Karpas-422 (cell line): ENCODE results near the gene SLC35D1. TPM values are rescaled to one million over a fixed set of nuclear protein-coding genes. Genes with fewer than 3 reads are reported as not detected.
"Not testable (repeated sequence)": the region's sequence is repeated elsewhere in the genome, so short reads cannot be mapped to it uniquely, and the experiment has no call there.

Source experiments
- DNase-seq: peaks from one replicate; pipeline ENCODE4 v3.0.0-alpha.2; 2015
- H2AFZ ChIP-seq: fragments of 200-600 bp; sonication (generic); 2 replicates; pipeline ENCODE4 v1.6.1; 2014; ENCODE audit warnings: antibody characterized with exemption, low read length, mixed read lengths
- H3K27ac ChIP-seq: fragments of 200-600 bp; sonication (generic); 2 replicates; pipeline ENCODE4 v1.5.1; 2014; ENCODE audit warnings: mild to moderate bottlenecking, low read length, moderate library complexity
- H3K27me3 ChIP-seq: fragments of 200-600 bp; sonication (generic); 2 replicates; pipeline ENCODE4 v1.6.1; 2014; ENCODE audit warnings: low read length, mixed read lengths
- H3K36me3 ChIP-seq: fragments of 200-600 bp; sonication (generic); 2 replicates; pipeline ENCODE4 v1.6.1; 2014; ENCODE audit warnings: low read length, mixed read lengths; ENCODE audit not compliant: insufficient read depth
- H3K4me1 ChIP-seq: fragments of 200-600 bp; sonication (generic); 2 replicates; pipeline ENCODE4 v1.6.1; 2014; ENCODE audit warnings: mild to moderate bottlenecking, low read length, mixed read lengths
- H3K4me2 ChIP-seq: fragments of 200-600 bp; sonication (generic); 2 replicates; pipeline ENCODE4 v1.6.1; 2014; ENCODE audit warnings: low read length, low read depth, mild to moderate bottlenecking; ENCODE audit not compliant: poor library complexity, severe bottlenecking
- H3K4me3 ChIP-seq: fragments of 200-600 bp; sonication (generic); 2 replicates; pipeline ENCODE4 v1.5.1; 2014; ENCODE audit warnings: mild to moderate bottlenecking, antibody characterized with exemption, low read length, mixed read lengths
- H3K79me2 ChIP-seq: fragments of 200-600 bp; sonication (generic); 2 replicates; pipeline ENCODE4 v1.6.1; 2014; ENCODE audit warnings: mild to moderate bottlenecking, low read length, mixed read lengths
- H3K9ac ChIP-seq: fragments of 200-600 bp; sonication (generic); 2 replicates; pipeline ENCODE4 v1.6.0; 2014; ENCODE audit warnings: low read length
- H3K9me2 ChIP-seq: fragments of 200-600 bp; sonication (generic), shearing (Covaris generic); replicated peaks from 2 replicates; pipeline ENCODE4 v1.6.0; 2014; ENCODE audit warnings: mild to moderate bottlenecking, low read length, moderate library complexity; ENCODE audit not compliant: insufficient read depth
- H3K9me3 ChIP-seq: fragments of 300-700, 200-600 bp; sonication (generic); 2 replicates; pipeline ENCODE4 v1.6.1; 2014; ENCODE audit warnings: low read length, mixed read lengths
- H4K20me1 ChIP-seq: fragments of 200-600 bp; sonication (generic); 2 replicates; pipeline ENCODE4 v1.6.1; 2014; ENCODE audit warnings: mild to moderate bottlenecking, antibody characterized with exemption, low read length, low read depth; ENCODE audit not compliant: insufficient read depth
- total RNA-seq: library from RNA; depleted of rRNA; stranded (reverse); fragments of >200 nt; shearing (Covaris generic); gene quantifications from 2 replicates; pipeline ENCODE4 v1.2.3, GENCODE V29; 2014; ENCODE audit warnings: low replicate concordance

SLC35D1 gene
- total RNA-seq, 1 experiment from 2014 or later = 40.6 TPM

GRCh38 chr1:66996018-66996682 lies 57.8 kb downstream of the SLC35D1 start:
- Histone ChIP-seq H2AFZ (0 out of 2 replicates have a peak overlapping the region, but pooled peaks have one; percentile 23), H3K9me2 (no peaks in the 10 kb centered on the region), H3K36me3 (peaks cover 10% of the 10 kb centered on the region), H3K9me3 (no peaks in the 10 kb centered on the region), H3K4me3 (no peak overlapping the region), H3K79me2 (peaks cover 2% of the 10 kb centered on the region; the same call in 1 of the 2 replicates), H4K20me1 (no peaks in the 10 kb centered on the region), H3K4me1 (peaks cover 14% of the 10 kb centered on the region), H3K27me3 (no peaks in the 10 kb centered on the region), H3K9ac (0 out of 2 replicates have a peak overlapping the region, but pooled peaks have one; percentile 11), H3K4me2 (peak overlapping the region; percentile 44), H3K27ac (0 out of 2 replicates have a peak overlapping the region, but pooled peaks have one; percentile 28)
- DNase-seq = peak; percentile 92

GRCh38 chr1:66993076-66993475 lies 60.9 kb downstream of the SLC35D1 start:
- no peaks in the 10 kb centered on the region for H3K9me3 ChIP-seq
- no peak overlapping the region for H3K9ac ChIP-seq
- no peak overlapping the region for H3K4me2 ChIP-seq
- peaks cover 14% of the 10 kb centered on the region for H3K36me3 ChIP-seq
- no peaks in the 10 kb centered on the region for H4K20me1 ChIP-seq
- no peak overlapping the region for H3K4me3 ChIP-seq
- H3K27ac ChIP-seq = no peak overlapping the region
- H3K9me2 ChIP-seq = no peaks in the 10 kb centered on the region
- no peaks in the 10 kb centered on the region for H3K79me2 ChIP-seq
- no peaks in the 10 kb centered on the region for H3K27me3 ChIP-seq
- H3K4me1 ChIP-seq = peaks cover 14% of the 10 kb centered on the region
- no peak overlapping the region for H2AFZ ChIP-seq
- no peak for DNase-seq

- Histone ChIP-seq H3K27me3 (no peaks in the 10 kb centered on the region), H3K79me2 (peaks cover 15% of the 10 kb centered on the region), H2AFZ (no peak overlapping the region), H4K20me1 (no peaks in the 10 kb centered on the region), H3K9ac (no peak overlapping the region), H3K4me3 (no peak overlapping the region), H3K4me1 (peaks cover 37% of the 10 kb centered on the region), H3K36me3 (peaks cover 66% of the 10 kb centered on the region), H3K4me2 (no peak overlapping the region), H3K9me2 (no peaks in the 10 kb centered on the region), H3K27ac (peak overlapping the region; percentile 70), H3K9me3 (no peaks in the 10 kb centered on the region)
- no peak for DNase-seq
Observed at GRCh38 chr1:66985835-66986234, 68.1 kb downstream of the SLC35D1 start.

- H3K27me3 ChIP-seq = no peaks in the 10 kb centered on the region
- no peak overlapping the region for H3K4me3 ChIP-seq
- no peaks in the 10 kb centered on the region for H3K9me2 ChIP-seq
- H2AFZ ChIP-seq = no peak overlapping the region
- H3K27ac ChIP-seq = peak overlapping the region; percentile 70
- H3K9ac ChIP-seq = no peak overlapping the region
- no peaks in the 10 kb centered on the region for H3K9me3 ChIP-seq
- H4K20me1 ChIP-seq = no peaks in the 10 kb centered on the region
- H3K79me2 ChIP-seq = peaks cover 15% of the 10 kb centered on the region
- DNase-seq = peak; percentile 64
- H3K4me1 ChIP-seq = peaks cover 37% of the 10 kb centered on the region
- peaks cover 70% of the 10 kb centered on the region for H3K36me3 ChIP-seq
- H3K4me2 ChIP-seq = peak overlapping the region; percentile 48
Observed at GRCh38 chr1:66984491-66984890, 69.5 kb downstream of the SLC35D1 start.

GRCh38 chr1:66982561-66983260 lies 71.2 kb downstream of the SLC35D1 start:
- H3K4me2 ChIP-seq = no peak overlapping the region
- no peak for DNase-seq
- H3K9me2 ChIP-seq = no peaks in the 10 kb centered on the region
- H3K4me1 ChIP-seq = peaks cover 37% of the 10 kb centered on the region
- H3K27ac ChIP-seq = no peak overlapping the region
- H3K36me3 ChIP-seq = peaks cover 69% of the 10 kb centered on the region
- peaks cover 17% of the 10 kb centered on the region for H3K79me2 ChIP-seq
- H3K27me3 ChIP-seq = no peaks in the 10 kb centered on the region
- H3K4me3 ChIP-seq = no peak overlapping the region
- no peaks in the 10 kb centered on the region for H4K20me1 ChIP-seq
- H2AFZ ChIP-seq = no peak overlapping the region
- no peak overlapping the region for H3K9ac ChIP-seq
- H3K9me3 ChIP-seq = no peaks in the 10 kb centered on the region

- Histone ChIP-seq H3K9ac (no peak overlapping the region), H2AFZ (no peak overlapping the region), H4K20me1 (no peaks in the 10 kb centered on the region), H3K36me3 (peaks cover 60% of the 10 kb centered on the region), H3K79me2 (peaks cover 17% of the 10 kb centered on the region), H3K9me2 (no peaks in the 10 kb centered on the region), H3K9me3 (no peaks in the 10 kb centered on the region), H3K4me2 (no peak overlapping the region), H3K27me3 (no peaks in the 10 kb centered on the region), H3K4me1 (peaks cover 37% of the 10 kb centered on the region), H3K4me3 (no peak overlapping the region), H3K27ac (no peak overlapping the region)
- DNase-seq = no peak
Observed at GRCh38 chr1:66981679-66982078, 72.3 kb downstream of the SLC35D1 start.

- no peaks in the 10 kb centered on the region for H3K9me2 ChIP-seq
- H3K79me2 ChIP-seq = peaks cover 15% of the 10 kb centered on the region
- H3K4me1 ChIP-seq = peaks cover 35% of the 10 kb centered on the region
- H3K27me3 ChIP-seq = no peaks in the 10 kb centered on the region
- H4K20me1 ChIP-seq = no peaks in the 10 kb centered on the region
- no peak overlapping the region for H3K27ac ChIP-seq
- H2AFZ ChIP-seq = no peak overlapping the region
- no peak overlapping the region for H3K9ac ChIP-seq
- no peak overlapping the region for H3K4me2 ChIP-seq
- no peak overlapping the region for H3K4me3 ChIP-seq
- peaks cover 58% of the 10 kb centered on the region for H3K36me3 ChIP-seq
- no peaks in the 10 kb centered on the region for H3K9me3 ChIP-seq
- DNase-seq = no peak
Observed at GRCh38 chr1:66980745-66981367, 73.1 kb downstream of the SLC35D1 start.

- not testable (repeated sequence) for H3K9me2 ChIP-seq, DNase-seq, H4K20me1 ChIP-seq, H2AFZ ChIP-seq, H3K27me3 ChIP-seq, H3K9ac ChIP-seq, H3K27ac ChIP-seq, H3K4me3 ChIP-seq, H3K9me3 ChIP-seq, H3K4me2 ChIP-seq
- Histone ChIP-seq H3K36me3 (peaks cover 58% of the 10 kb centered on the region), H3K4me1 (peaks cover 24% of the 10 kb centered on the region), H3K79me2 (peaks cover 14% of the 10 kb centered on the region)
Observed at GRCh38 chr1:66979621-66980020, 74.3 kb downstream of the SLC35D1 start.
